ENCODE measurements around the gene GRM8. TPM values are rescaled to one million over a fixed set of nuclear protein-coding genes. Genes with fewer than 3 reads are reported as not detected.

Gene GRM8
- total RNA-seq, 1 donor from 2014 or later, result 0.51 TPM

- TF ChIP-seq CTCF (IDR thresholded peaks at IDR 0.05), result no peak
- Mint-ChIP-seq H3K9me3 (ENCODE audit: unreplicated experiment) (no peaks in the 10 kb centered on the region), H3K4me1 (ENCODE audit: unreplicated experiment) (no peaks in the 10 kb centered on the region), H3K27me3 (ENCODE audit: unreplicated experiment) (no peaks in the 10 kb centered on the region), H3K36me3 (ENCODE audit: unreplicated experiment) (no peaks in the 10 kb centered on the region), H3K4me3 (ENCODE audit: unreplicated experiment) (no peak overlapping the region), H3K27ac (ENCODE audit: unreplicated experiment) (no peak overlapping the region)
- no peak for DNase-seq (ENCODE audit: extremely low spot score, unreplicated experiment)
Observed at GRCh38 chr7:127035203-127035849, 217.4 kb downstream of the GRM8 start.

- no peak for TF ChIP-seq CTCF (IDR thresholded peaks at IDR 0.05)
- Mint-ChIP-seq H3K4me1 (ENCODE audit: unreplicated experiment) (no peaks in the 10 kb centered on the region), H3K27ac (ENCODE audit: unreplicated experiment) (no peak overlapping the region), H3K27me3 (ENCODE audit: unreplicated experiment) (no peaks in the 10 kb centered on the region), H3K9me3 (ENCODE audit: unreplicated experiment) (no peaks in the 10 kb centered on the region), H3K4me3 (ENCODE audit: unreplicated experiment) (no peak overlapping the region), H3K36me3 (ENCODE audit: unreplicated experiment) (no peaks in the 10 kb centered on the region)
- DNase-seq (ENCODE audit: extremely low spot score, unreplicated experiment), result no peak
Observed at GRCh38 chr7:127034186-127034806, 218.4 kb downstream of the GRM8 start.

GRCh38 chr7:127029823-127030222 lies 222.9 kb downstream of the GRM8 start:
- Mint-ChIP-seq H3K27me3 (ENCODE audit: unreplicated experiment) (no peaks in the 10 kb centered on the region), H3K36me3 (ENCODE audit: unreplicated experiment) (no peaks in the 10 kb centered on the region), H3K9me3 (ENCODE audit: unreplicated experiment) (no peaks in the 10 kb centered on the region), H3K4me1 (ENCODE audit: unreplicated experiment) (no peaks in the 10 kb centered on the region), H3K27ac (ENCODE audit: unreplicated experiment) (no peak overlapping the region), H3K4me3 (ENCODE audit: unreplicated experiment) (no peak overlapping the region)
- DNase-seq (ENCODE audit: extremely low spot score, unreplicated experiment), result no peak
- no peak for TF ChIP-seq CTCF (IDR thresholded peaks at IDR 0.05)

- no peak for DNase-seq (ENCODE audit: extremely low spot score, unreplicated experiment)
- no peak for TF ChIP-seq CTCF (IDR thresholded peaks at IDR 0.05)
Observed at GRCh38 chr7:127021857-127022256, 230.9 kb downstream of the GRM8 start.

GRCh38 chr7:127021019-127021738 lies 231.6 kb downstream of the GRM8 start:
- H3K4me3 Mint-ChIP-seq (ENCODE audit: unreplicated experiment), result no peak overlapping the region
- no peaks in the 10 kb centered on the region for H3K27me3 Mint-ChIP-seq (ENCODE audit: unreplicated experiment)
- H3K36me3 Mint-ChIP-seq (ENCODE audit: unreplicated experiment), result no peaks in the 10 kb centered on the region
- no peak overlapping the region for H3K27ac Mint-ChIP-seq (ENCODE audit: unreplicated experiment)
- no peak for DNase-seq (ENCODE audit: extremely low spot score, unreplicated experiment)
- H3K9me3 Mint-ChIP-seq (ENCODE audit: unreplicated experiment), result no peaks in the 10 kb centered on the region
- TF ChIP-seq CTCF (IDR thresholded peaks at IDR 0.05), result no peak
- H3K4me1 Mint-ChIP-seq (ENCODE audit: unreplicated experiment), result no peaks in the 10 kb centered on the region

More at GRCh38 chr7:127021857-127022256, 230.9 kb downstream of the GRM8 start:
- Mint-ChIP-seq H3K27me3 (ENCODE audit: unreplicated experiment) (no peaks in the 10 kb centered on the region), H3K9me3 (ENCODE audit: unreplicated experiment) (no peaks in the 10 kb centered on the region), H3K4me3 (ENCODE audit: unreplicated experiment) (no peak overlapping the region), H3K4me1 (ENCODE audit: unreplicated experiment) (no peaks in the 10 kb centered on the region), H3K36me3 (ENCODE audit: unreplicated experiment) (no peaks in the 10 kb centered on the region), H3K27ac (ENCODE audit: unreplicated experiment) (no peak overlapping the region)
